K562 (cell line): ENCODE data around the gene TRAK1.

Source experiments
- E2F8 ChIP-seq: fragments of 450-650 bp; IDR thresholded peaks from 2 replicates; pipeline ENCODE4 v1.7.1; 2018; ENCODE audit warnings: mild to moderate bottlenecking, low read depth; ENCODE audit not compliant: partially characterized antibody
- ELF4 ChIP-seq: fragments of 450-650 bp; formaldehyde crosslinking; IDR thresholded peaks from 2 replicates; pipeline ENCODE4 v1.4.0; 2022; ENCODE audit warnings: missing genetic modification characterization
- POLR2G ChIP-seq: fragments of 200-400 bp; formaldehyde crosslinking; IDR thresholded peaks from 2 replicates; pipeline ENCODE4 v1.6.1; 2017; ENCODE audit warnings: low read depth, mild to moderate bottlenecking, antibody characterized with exemption, low read length, moderate library complexity
- TAF1 ChIP-seq: IDR thresholded peaks from 2 replicates; pipeline ENCODE4 v1.6.1; 2011; ENCODE audit warnings: mild to moderate bottlenecking, low read length, moderate library complexity; ENCODE audit not compliant: insufficient read depth, control insufficient read depth, severe bottlenecking; ENCODE audit errors: extremely low read depth
- ZBTB12 ChIP-seq: fragments of 250-450 bp; sonication (Bioruptor Pico); IDR thresholded peaks from 2 replicates; pipeline ENCODE4 v1.4.0; 2020
- TF ChIP-seq, protein P1 (sequence below): sonication (generic); formaldehyde crosslinking; IDR thresholded peaks from 2 replicates; pipeline ENCODE4 v1.5.0; 2020; ENCODE audit warnings: missing genetic modification reagents
- TF ChIP-seq, protein P2 (sequence below): sonication (generic); IDR thresholded peaks from 2 replicates; pipeline ENCODE4 v1.6.1; 2016

- TF ChIP-seq, protein P1, sequence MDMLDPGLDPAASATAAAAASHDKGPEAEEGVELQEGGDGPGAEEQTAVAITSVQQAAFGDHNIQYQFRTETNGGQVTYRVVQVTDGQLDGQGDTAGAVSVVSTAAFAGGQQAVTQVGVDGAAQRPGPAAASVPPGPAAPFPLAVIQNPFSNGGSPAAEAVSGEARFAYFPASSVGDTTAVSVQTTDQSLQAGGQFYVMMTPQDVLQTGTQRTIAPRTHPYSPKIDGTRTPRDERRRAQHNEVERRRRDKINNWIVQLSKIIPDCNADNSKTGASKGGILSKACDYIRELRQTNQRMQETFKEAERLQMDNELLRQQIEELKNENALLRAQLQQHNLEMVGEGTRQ (CRISPR knock-in tag): no peak
- TF ChIP-seq TAF1 (no peak), ELF4 (CRISPR knock-in tag) (no peak), ZBTB12 (CRISPR knock-in tag) (no peak), POLR2G (no peak), E2F8 (no peak)
- TF ChIP-seq, protein P2, sequence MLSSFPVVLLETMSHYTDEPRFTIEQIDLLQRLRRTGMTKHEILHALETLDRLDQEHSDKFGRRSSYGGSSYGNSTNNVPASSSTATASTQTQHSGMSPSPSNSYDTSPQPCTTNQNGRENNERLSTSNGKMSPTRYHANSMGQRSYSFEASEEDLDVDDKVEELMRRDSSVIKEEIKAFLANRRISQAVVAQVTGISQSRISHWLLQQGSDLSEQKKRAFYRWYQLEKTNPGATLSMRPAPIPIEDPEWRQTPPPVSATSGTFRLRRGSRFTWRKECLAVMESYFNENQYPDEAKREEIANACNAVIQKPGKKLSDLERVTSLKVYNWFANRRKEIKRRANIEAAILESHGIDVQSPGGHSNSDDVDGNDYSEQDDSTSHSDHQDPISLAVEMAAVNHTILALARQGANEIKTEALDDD: peak; percentile 70; the same call in 1 of the 2 replicates
Measured at GRCh38 chr3:42179110-42179725, 88.1 kb downstream of the TRAK1 start.
